Caco-2 (cell line): ENCODE measurements around the gene ARHGEF16. TPM values are rescaled to one million over a fixed set of nuclear protein-coding genes. Genes with fewer than 3 reads are reported as not detected.

ENCODE experiments used
- BruUV-seq: library from RNA; stranded (reverse); fragments of 400-500 nt; replicated peaks from 2 replicates; lab custom pipeline; 2021; lab: Mats Ljungman, UMichigan
- CTCF ChIA-PET: fragments of 300-600 bp; sonication (Branson Sonifier 250); formaldehyde crosslinking; loops from one replicate; lab custom pipeline; 2022; ENCODE audit warnings: antibody characterized with exemption; lab: Charles Lee
- POLR2A ChIA-PET: fragments of 300-600 bp; sonication (Branson Sonifier 250); formaldehyde crosslinking; loops from one replicate; lab custom pipeline; 2022; ENCODE audit warnings: antibody characterized with exemption; lab: Charles Lee
- DNase-seq, 2 experiments: peaks; one replicate each; pipeline versions ENCODE4 v3.0.0 to v3.0.0-alpha.2; 2020 to 2022
- H3K27me3 ChIP-seq: replicated peaks from 2 replicates; pipeline ENCODE4 v1.6.0; 2011; ENCODE audit warnings: low read length; ENCODE audit not compliant: control insufficient read depth, insufficient read depth
- H3K36me3 ChIP-seq: 2 replicates; pipeline ENCODE4 v1.5.1; 2011; ENCODE audit warnings: low read length; ENCODE audit not compliant: control insufficient read depth, insufficient read depth
- H3K4me1 ChIP-seq: fragments of 250-450 bp; sonication (Bioruptor Pico); 2 replicates; pipeline ENCODE4 v1.5.1; 2020; ENCODE audit warnings: mild to moderate bottlenecking
- H3K4me3 ChIP-seq: 2 replicates; pipeline ENCODE4 v1.5.1; 2011; ENCODE audit warnings: low read depth, mild to moderate bottlenecking, control low read depth, low read length
- H3K9me3 ChIP-seq: fragments of 250-450 bp; sonication (Bioruptor Pico); 2 replicates; pipeline ENCODE4 v1.5.1; 2020; ENCODE audit warnings: mild to moderate bottlenecking, moderate library complexity
- H3K27ac Mint-ChIP-seq: one replicate; pipeline ENCODE4 v1.8.0; 2022; ENCODE audit warnings: mixed read lengths; ENCODE audit not compliant: unreplicated experiment
- H3K27me3 Mint-ChIP-seq: one replicate; pipeline ENCODE4 v1.8.0; 2022; ENCODE audit warnings: mixed read lengths; ENCODE audit not compliant: insufficient read depth, unreplicated experiment
- H3K36me3 Mint-ChIP-seq: one replicate; pipeline ENCODE4 v1.8.0; 2022; ENCODE audit warnings: mild to moderate bottlenecking, mixed read lengths; ENCODE audit not compliant: insufficient read depth, unreplicated experiment
- H3K4me1 Mint-ChIP-seq: one replicate; pipeline ENCODE4 v1.8.0; 2022; ENCODE audit warnings: low read depth, mixed read lengths; ENCODE audit not compliant: unreplicated experiment
- H3K4me3 Mint-ChIP-seq: one replicate; pipeline ENCODE4 v1.8.0; 2022; ENCODE audit warnings: mild to moderate bottlenecking, moderate library complexity, mixed read lengths; ENCODE audit not compliant: unreplicated experiment
- H3K9me3 Mint-ChIP-seq: one replicate; pipeline ENCODE4 v1.8.0; 2022; ENCODE audit warnings: mixed read lengths; ENCODE audit not compliant: unreplicated experiment
- CTCF ChIP-seq, 2 experiments: fragments of 200-600 bp in 1 of 2; IDR thresholded peaks; 1 replicate in 1 of 2; 2 replicates in 1 of 2; pipeline versions ENCODE4 v1.5.1 to v1.8.0; 2011 to 2022; ENCODE audit warnings: antibody characterized with exemption in 1 of 2, control low read depth in 1 of 2, inconsistent platforms in 1 of 2, low read depth in 1 of 2, low read length in 1 of 2, mild to moderate bottlenecking in 1 of 2, moderate library complexity in 1 of 2; ENCODE audit not compliant: insufficient read depth in 1 of 2, severe bottlenecking in 1 of 2, unreplicated experiment in 1 of 2
- intact Hi-C: fragments of 100-400 bp; cut with micrococcal nuclease; formaldehyde crosslinking; loops from one replicate; pipeline ENCODE4 v1.10.0; 2022; ENCODE audit not compliant: unreplicated experiment
- total RNA-seq: library from RNA; stranded (reverse); gene quantifications from 2 replicates; pipeline ENCODE4 v1.2.3, GENCODE V29; 2022

ARHGEF16 gene
- total RNA-seq, 1 experiment from 2014 or later: 40.6 TPM

- Mint-ChIP-seq H3K9me3 (no peaks in the 10 kb centered on the region), H3K4me1 (no peaks in the 10 kb centered on the region), H3K4me3 (no peak overlapping the region), H3K36me3 (no peaks in the 10 kb centered on the region), H3K27me3 (no peaks in the 10 kb centered on the region), H3K27ac (no peak overlapping the region)
- ChIA-PET CTCF (no interaction called here), POLR2A (no interaction called here)
- no peak for DNase-seq
- Histone ChIP-seq H3K9me3 (no peaks in the 10 kb centered on the region), H3K4me1 (no peaks in the 10 kb centered on the region), H3K36me3 (no peaks in the 10 kb centered on the region), H3K27me3 (no peaks in the 10 kb centered on the region), H3K4me3 (no peak overlapping the region)
- intact Hi-C loops: no loop called here
- no TSS peak for BruUV-seq
- no peak for TF ChIP-seq CTCF (IDR thresholded peaks at IDR 0.05; ENCODE audit: insufficient read depth in 1 of 2, low read depth in 1 of 2, low read length in 1 of 2, severe bottlenecking in 1 of 2, unreplicated experiment in 1 of 2)
These were observed 31.1 kb upstream of the ARHGEF16 start for GRCh38 chr1:3423245-3423829.

- no TSS peak for BruUV-seq
- no peak for TF ChIP-seq CTCF (IDR thresholded peaks at IDR 0.05; ENCODE audit: insufficient read depth in 1 of 2, low read depth in 1 of 2, low read length in 1 of 2, severe bottlenecking in 1 of 2, unreplicated experiment in 1 of 2)
- no peak overlapping the region for H3K27ac Mint-ChIP-seq
- H3K9me3 Mint-ChIP-seq: no peaks in the 10 kb centered on the region
- H3K4me3 Mint-ChIP-seq: no peak overlapping the region
- Histone ChIP-seq H3K4me1 (no peaks in the 10 kb centered on the region), H3K4me3 (no peak overlapping the region), H3K9me3 (no peaks in the 10 kb centered on the region), H3K27me3 (no peaks in the 10 kb centered on the region), H3K36me3 (no peaks in the 10 kb centered on the region)
- POLR2A ChIA-PET: no interaction called here
- no peak for DNase-seq
- no peaks in the 10 kb centered on the region for H3K4me1 Mint-ChIP-seq
- intact Hi-C loops: loop anchor here (1.0 to 2.0 kb wide), 2 partner anchors 355 to 412 kb away; partner anchors contain the start of gene PRDM16
- no peaks in the 10 kb centered on the region for H3K36me3 Mint-ChIP-seq
- CTCF ChIA-PET: interaction anchor here (1.0 kb wide), 1 partner anchor 411 kb away, joined by 3 read pairs; no protein-coding TSS in a partner anchor
- no peaks in the 10 kb centered on the region for H3K27me3 Mint-ChIP-seq
These were observed 30.4 kb upstream of the ARHGEF16 start for GRCh38 chr1:3423896-3424611.

- H3K27ac Mint-ChIP-seq: no peak overlapping the region
- H3K9me3 Mint-ChIP-seq: no peaks in the 10 kb centered on the region
- ChIA-PET CTCF (interaction anchor here (0.6 to 1.0 kb wide), 3 partner anchors 316 to 428 kb away, joined by 3 to 7 read pairs (median 5); no protein-coding TSS in a partner anchor), POLR2A (no interaction called here)
- H3K36me3 Mint-ChIP-seq: no peaks in the 10 kb centered on the region
- BruUV-seq: no TSS peak
- intact Hi-C loops: loop anchor here (2.0 kb wide), 1 partner anchor 357 kb away; the partner anchor contains the start of gene PRDM16
- H3K4me3 Mint-ChIP-seq: no peak overlapping the region
- H3K4me3 ChIP-seq: no peak overlapping the region
- H3K36me3 ChIP-seq: no peaks in the 10 kb centered on the region
- no peaks in the 10 kb centered on the region for H3K9me3 ChIP-seq
- H3K4me1 ChIP-seq: no peaks in the 10 kb centered on the region
- no peaks in the 10 kb centered on the region for H3K27me3 Mint-ChIP-seq
- TF ChIP-seq CTCF (IDR thresholded peaks at IDR 0.05; ENCODE audit: insufficient read depth in 1 of 2, low read depth in 1 of 2, low read length in 1 of 2, severe bottlenecking in 1 of 2, unreplicated experiment in 1 of 2): no peak
- no peaks in the 10 kb centered on the region for H3K27me3 ChIP-seq
- H3K4me1 Mint-ChIP-seq: no peaks in the 10 kb centered on the region
- DNase-seq: no peak
These were observed 28.8 kb upstream of the ARHGEF16 start for GRCh38 chr1:3425486-3426215.
